ENCODE measurements around the gene TCEA3. TPM values are rescaled to one million over a fixed set of nuclear protein-coding genes. Genes with fewer than 3 reads are reported as not detected.

TCEA3 gene
- total and polyA plus RNA-seq, 2 of the 4 experiments (the other 2 are of a cell fraction), result 3.0 to 6.3 TPM

DNA sequence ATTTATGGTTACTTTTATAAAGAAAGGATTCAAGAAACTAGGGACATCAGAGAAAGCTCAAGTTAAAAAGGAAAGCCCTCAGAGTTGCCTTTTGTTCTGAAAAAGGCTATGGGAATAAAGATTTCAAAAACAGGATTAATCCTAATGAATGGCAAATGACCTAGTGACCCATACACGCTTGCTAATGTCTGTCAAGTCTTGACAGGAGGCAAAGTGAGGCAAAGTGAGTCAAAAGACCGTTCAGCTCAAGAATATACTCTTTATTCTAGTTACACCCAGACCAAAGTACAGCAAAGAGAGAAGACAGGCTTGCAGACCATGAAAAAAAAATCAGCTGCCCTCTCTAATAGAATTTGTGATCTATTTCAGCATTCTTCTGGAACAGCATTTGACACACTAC is 58.4 kb downstream of the TCEA3 start:
- dilution Hi-C loops (cut with HindIII; ENCODE audit: low sequenced_read_pairs, unreplicated experiment) (no loop called here), in situ Hi-C loops (cut with MboI; ENCODE audit: low sequenced_read_pairs) (no loop called here), intact Hi-C loops (cut with micrococcal nuclease) (no loop called here)
- no peak overlapping the region for H2BK120ac ChIP-seq (ENCODE audit: low read depth, low read length)
- no peak overlapping the region for H2AK5ac ChIP-seq (ENCODE audit: low read depth, low read length)
- H3K56ac ChIP-seq (ENCODE audit: extremely low read depth, insufficient read depth, low read length), result no peak overlapping the region
- ATAC-seq (ENCODE audit: low read depth), result no peak
- POLR2A ChIA-PET (ENCODE audit: unreplicated experiment), result no interaction called here
- H2AFZ ChIP-seq (replicated peaks; ENCODE audit: low read length, poor library complexity), result no peak overlapping the region
- H4K5ac ChIP-seq (ENCODE audit: low read depth, low read length), result no peak overlapping the region
- H3K9me1 ChIP-seq (ENCODE audit: insufficient read depth, low read length), result peaks cover 9% of the 10 kb centered on the region
- no peak overlapping the region for H3K4me2 ChIP-seq (ENCODE audit: low read depth, low read length)
- H3K27me3 ChIP-seq (ENCODE audit: control insufficient read depth, insufficient read depth, low read length), result no peaks in the 10 kb centered on the region
- no peaks in the 10 kb centered on the region for H4K20me1 ChIP-seq (ENCODE audit: insufficient read depth, low read length)
- H3K36me3 ChIP-seq (ENCODE audit: control insufficient read depth, insufficient read depth, low read length), result peaks cover 37% of the 10 kb centered on the region
- no CpG with 5 or more reads among the region's 2 CpGs for WGBS, 2 experiments (ENCODE audit: extremely low coverage in 2 of 2, insufficient read length in 1 of 2)
- peaks cover 44 to 54% of the 10 kb centered on the region in 2 experiments for H3K79me1 ChIP-seq (ENCODE audit: low read depth in 1 of 2, low read length in 2 of 2)
- TF ChIP-seq FOS (IDR thresholded peaks at IDR 0.05; ENCODE audit: low read depth, low read length) (no peak), MAZ (IDR thresholded peaks at IDR 0.05; ENCODE audit: borderline replicate concordance, low read depth, low read length) (no peak), CEBPB (IDR thresholded peaks at IDR 0.05; ENCODE audit: low read depth, low read length) (no peak), POLR2A (IDR thresholded peaks at IDR 0.05; ENCODE audit: low read depth, low read length) (no peak), CHD1 (IDR thresholded peaks at IDR 0.05; ENCODE audit: low read depth, low read length) (no peak)
- TF ChIP-seq, protein P1, sequence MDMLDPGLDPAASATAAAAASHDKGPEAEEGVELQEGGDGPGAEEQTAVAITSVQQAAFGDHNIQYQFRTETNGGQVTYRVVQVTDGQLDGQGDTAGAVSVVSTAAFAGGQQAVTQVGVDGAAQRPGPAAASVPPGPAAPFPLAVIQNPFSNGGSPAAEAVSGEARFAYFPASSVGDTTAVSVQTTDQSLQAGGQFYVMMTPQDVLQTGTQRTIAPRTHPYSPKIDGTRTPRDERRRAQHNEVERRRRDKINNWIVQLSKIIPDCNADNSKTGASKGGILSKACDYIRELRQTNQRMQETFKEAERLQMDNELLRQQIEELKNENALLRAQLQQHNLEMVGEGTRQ (IDR thresholded peaks at IDR 0.05; ENCODE audit: low read depth, low read length), result no peak
- TF ChIP-seq, protein P2, sequence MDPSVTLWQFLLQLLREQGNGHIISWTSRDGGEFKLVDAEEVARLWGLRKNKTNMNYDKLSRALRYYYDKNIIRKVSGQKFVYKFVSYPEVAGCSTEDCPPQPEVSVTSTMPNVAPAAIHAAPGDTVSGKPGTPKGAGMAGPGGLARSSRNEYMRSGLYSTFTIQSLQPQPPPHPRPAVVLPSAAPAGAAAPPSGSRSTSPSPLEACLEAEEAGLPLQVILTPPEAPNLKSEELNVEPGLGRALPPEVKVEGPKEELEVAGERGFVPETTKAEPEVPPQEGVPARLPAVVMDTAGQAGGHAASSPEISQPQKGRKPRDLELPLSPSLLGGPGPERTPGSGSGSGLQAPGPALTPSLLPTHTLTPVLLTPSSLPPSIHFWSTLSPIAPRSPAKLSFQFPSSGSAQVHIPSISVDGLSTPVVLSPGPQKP (IDR thresholded peaks at IDR 0.05; ENCODE audit: borderline replicate concordance, low read depth, low read length), result no peak
- H3K9me3 ChIP-seq (ENCODE audit: control insufficient read depth, insufficient read depth, low read length), result peaks cover 31% of the 10 kb centered on the region
- CTCF ChIA-PET, result no interaction called here
- no peak overlapping the region for H3K23ac ChIP-seq (ENCODE audit: low read depth, low read length)
- no TSS peak for BruUV-seq (replicated peaks)
- H3K14ac ChIP-seq (replicated peaks; ENCODE audit: low read depth, low read length), result no peak overlapping the region
- H3K4ac ChIP-seq (ENCODE audit: low read depth, low read length), result no peak overlapping the region
- H2AK9ac ChIP-seq (replicated peaks; ENCODE audit: low read depth, low read length, poor library complexity), result no peak overlapping the region
- no peak overlapping the region for H3K9ac ChIP-seq (ENCODE audit: low read depth, low read length)
- H2BK20ac ChIP-seq (ENCODE audit: low read depth, low read length), result no peak overlapping the region
- no peak overlapping the region for H3K4me3 ChIP-seq (ENCODE audit: insufficient read depth, low read depth, low read length)
- DNase-seq, result no peak
- no peak overlapping the region for H3K27ac ChIP-seq (ENCODE audit: insufficient read depth, low read length)
- peaks cover 13% of the 10 kb centered on the region for H3K4me1 ChIP-seq (ENCODE audit: control insufficient read depth, insufficient read depth, low read length)
- H2BK5ac ChIP-seq (ENCODE audit: low read depth, low read length, poor library complexity, severe bottlenecking), result no peak overlapping the region
- no peak overlapping the region for H4K8ac ChIP-seq (ENCODE audit: low read depth in 2 of 2, low read length in 2 of 2)
- H3K18ac ChIP-seq (ENCODE audit: low read depth, low read length), result no peak overlapping the region
- H4K91ac ChIP-seq (ENCODE audit: insufficient read depth, low read depth, low read length), result no peak overlapping the region
- H2BK15ac ChIP-seq (ENCODE audit: low read depth, low read length), result no peak overlapping the region

Data from IMR-90 (cell line).